Activated CD8-positive, alpha-beta T cell treated with anti-CD3 and anti-CD28 coated beads for 36 hours (primary cell): ENCODE results near the gene ADGRB3. TPM values are rescaled to one million over a fixed set of nuclear protein-coding genes. Genes with fewer than 3 reads are reported as not detected.

ENCODE experiments used
- ATAC-seq: fragments of 200-7000 bp; cut with Tn5 transposase; one replicate; pipeline ENCODE4 v1.10.0; 2021; ENCODE audit warnings: mild to moderate bottlenecking, moderate library complexity
- CTCF ChIA-PET: fragments of 350-600 bp; sonication (Branson Sonifier 250); formaldehyde crosslinking; loops from one replicate; lab custom pipeline; 2021; ENCODE audit warnings: antibody characterized with exemption; lab: Charles Lee
- POLR2A ChIA-PET: fragments of 350-600 bp; sonication (Branson Sonifier 250); formaldehyde crosslinking; loops from one replicate; lab custom pipeline; 2021; ENCODE audit warnings: antibody characterized with exemption; lab: Charles Lee
- DNase-seq: peaks from one replicate; pipeline ENCODE4 v3.0.0-alpha.2; 2020
- H3K27ac Mint-ChIP-seq: one replicate; pipeline ENCODE4 v1.8.0; 2021; ENCODE audit warnings: mild to moderate bottlenecking, mixed read lengths
- H3K27me3 Mint-ChIP-seq: one replicate; pipeline ENCODE4 v1.8.0; 2021; ENCODE audit warnings: mixed read lengths
- H3K36me3 Mint-ChIP-seq: one replicate; pipeline ENCODE4 v1.8.0; 2021; ENCODE audit warnings: low read depth, mixed read lengths
- H3K4me1 Mint-ChIP-seq: one replicate; pipeline ENCODE4 v1.8.0; 2021; ENCODE audit warnings: low read depth, mixed read lengths
- H3K4me3 Mint-ChIP-seq: one replicate; pipeline ENCODE4 v1.8.0; 2021; ENCODE audit warnings: mild to moderate bottlenecking, moderate library complexity, mixed read lengths
- H3K9me3 Mint-ChIP-seq: one replicate; pipeline ENCODE4 v1.8.0; 2021; ENCODE audit warnings: mixed read lengths
- CTCF ChIP-seq: fragments of 200-600 bp; IDR thresholded peaks from one replicate; pipeline ENCODE4 v1.8.0; 2022; ENCODE audit warnings: antibody characterized with exemption, mild to moderate bottlenecking
- intact Hi-C: fragments of 100-400 bp; cut with micrococcal nuclease; formaldehyde crosslinking; loops from one replicate; pipeline ENCODE4 v1.10.0; 2022
- total RNA-seq, 2 experiments: library from RNA; stranded (reverse); gene quantifications; one replicate each; pipeline ENCODE4 v1.2.3, GENCODE V29; 2021

The ADGRB3 gene
- total RNA-seq, 2 experiments from 2014 or later, result not detected

GRCh38 chr6:68891419-68891818 is 256.3 kb downstream of the ADGRB3 start:
- peaks cover 3% of the 10 kb centered on the region for H3K9me3 Mint-ChIP-seq
- DNase-seq (no peak), ATAC-seq (no peak)
- H3K36me3 Mint-ChIP-seq, result no peaks in the 10 kb centered on the region
- no peak overlapping the region for H3K27ac Mint-ChIP-seq
- intact Hi-C loops, result no loop called here
- ChIA-PET CTCF (interaction anchor here (0.7 kb wide), 1 partner anchor 74 kb away, joined by 3 read pairs; no protein-coding TSS in a partner anchor), POLR2A (interaction anchor here (0.6 kb wide), 1 partner anchor 58 kb away, joined by 3 read pairs; no protein-coding TSS in a partner anchor)
- no peaks in the 10 kb centered on the region for H3K4me1 Mint-ChIP-seq
- H3K4me3 Mint-ChIP-seq, result no peak overlapping the region
- no peak for TF ChIP-seq CTCF
- H3K27me3 Mint-ChIP-seq, result no peaks in the 10 kb centered on the region

GRCh38 chr6:68892452-68892851 is 257.4 kb downstream of the ADGRB3 start:
- Mint-ChIP-seq H3K27me3 (no peaks in the 10 kb centered on the region), H3K9me3 (peaks cover 3% of the 10 kb centered on the region), H3K27ac (no peak overlapping the region), H3K4me1 (no peaks in the 10 kb centered on the region), H3K36me3 (no peaks in the 10 kb centered on the region), H3K4me3 (no peak overlapping the region)
- DNase-seq (no peak), ATAC-seq (no peak)
- CTCF ChIA-PET, result no interaction called here
- intact Hi-C loops, result no loop called here
- POLR2A ChIA-PET, result no interaction called here
- TF ChIP-seq CTCF, result no peak

- Mint-ChIP-seq H3K27ac (no peak overlapping the region), H3K36me3 (no peaks in the 10 kb centered on the region), H3K4me1 (no peaks in the 10 kb centered on the region), H3K9me3 (peaks cover under 1% of the 10 kb centered on the region), H3K4me3 (no peak overlapping the region), H3K27me3 (no peaks in the 10 kb centered on the region)
- DNase-seq, result no peak
- intact Hi-C loops, result no loop called here
- TF ChIP-seq CTCF, result no peak
- ChIA-PET CTCF (no interaction called here), POLR2A (no interaction called here)
- no peak for ATAC-seq
Measured at GRCh38 chr6:68895929-68896328, 260.8 kb downstream of the ADGRB3 start.

- H3K36me3 Mint-ChIP-seq, result no peaks in the 10 kb centered on the region
- intact Hi-C loops, result no loop called here
- H3K27me3 Mint-ChIP-seq, result no peaks in the 10 kb centered on the region
- peaks cover 3% of the 10 kb centered on the region for H3K9me3 Mint-ChIP-seq
- H3K27ac Mint-ChIP-seq, result no peak overlapping the region
- ChIA-PET CTCF (no interaction called here), POLR2A (no interaction called here)
- H3K4me1 Mint-ChIP-seq, result no peaks in the 10 kb centered on the region
- no peak for ATAC-seq
- no peak for DNase-seq
- no peak for TF ChIP-seq CTCF
- H3K4me3 Mint-ChIP-seq, result no peak overlapping the region
Measured at GRCh38 chr6:68901044-68901443, 266.0 kb downstream of the ADGRB3 start.

- Mint-ChIP-seq H3K36me3 (no peaks in the 10 kb centered on the region), H3K27me3 (no peaks in the 10 kb centered on the region), H3K4me3 (no peak overlapping the region), H3K4me1 (no peaks in the 10 kb centered on the region), H3K27ac (no peak overlapping the region), H3K9me3 (no peaks in the 10 kb centered on the region)
- DNase-seq (no peak), ATAC-seq (no peak)
- CTCF ChIA-PET, result no interaction called here
- intact Hi-C loops, result no loop called here
- POLR2A ChIA-PET, result no interaction called here
- no peak for TF ChIP-seq CTCF
Measured at GRCh38 chr6:68911334-68911733, 276.3 kb downstream of the ADGRB3 start.
